Measurements from ENCODE around the gene C2CD2. TPM values are rescaled to one million over a fixed set of nuclear protein-coding genes. Genes with fewer than 3 reads are reported as not detected.

Gene C2CD2
- total RNA-seq, 4 donors from 2014 or later, result 9.5 to 37.5 (median 18.3) TPM

- no peak for DNase-seq
- Histone ChIP-seq H3K9me3 (no peaks in the 10 kb centered on the region), H3K36me3 (no peaks in the 10 kb centered on the region), H3K4me1 (no peaks in the 10 kb centered on the region), H3K4me3 (no peak overlapping the region), H3K27me3 (no peaks in the 10 kb centered on the region), H3K27ac (no peak overlapping the region)
- intact Hi-C loops (cut with DNase I; ENCODE audit: low total_unique reads), result no loop called here
- no peak for TF ChIP-seq POLR2A (IDR thresholded peaks at IDR 0.05)
- TF ChIP-seq CTCF (IDR thresholded peaks at IDR 0.05), result no peak
Observed at GRCh38 chr21:41975391-41976272, 21.8 kb upstream of the C2CD2 start.

- no peak for DNase-seq
- Histone ChIP-seq H3K36me3 (no peaks in the 10 kb centered on the region), H3K9me3 (no peaks in the 10 kb centered on the region), H3K4me1 (no peaks in the 10 kb centered on the region), H3K27me3 (no peaks in the 10 kb centered on the region), H3K27ac (no peak overlapping the region), H3K4me3 (no peak overlapping the region)
- intact Hi-C loops (cut with DNase I; ENCODE audit: low total_unique reads), result no loop called here
- TF ChIP-seq CTCF (IDR thresholded peaks at IDR 0.05), result no peak
- TF ChIP-seq POLR2A (IDR thresholded peaks at IDR 0.05), result no peak
Observed at GRCh38 chr21:41974752-41975053, 20.9 kb upstream of the C2CD2 start.

GRCh38 chr21:41973861-41974751 lies 20.3 kb upstream of the C2CD2 start:
- no peaks in the 10 kb centered on the region for H3K27me3 ChIP-seq
- no peaks in the 10 kb centered on the region for H3K9me3 ChIP-seq
- intact Hi-C loops (cut with DNase I; ENCODE audit: low total_unique reads), result no loop called here
- no peaks in the 10 kb centered on the region for H3K4me1 ChIP-seq
- H3K27ac ChIP-seq, result no peak overlapping the region
- H3K36me3 ChIP-seq, result no peaks in the 10 kb centered on the region
- DNase-seq, result peak in 1 of 2 donors; percentile 40
- no peak overlapping the region for H3K4me3 ChIP-seq
- TF ChIP-seq POLR2A (IDR thresholded peaks at IDR 0.05), result no peak
- TF ChIP-seq CTCF (IDR thresholded peaks at IDR 0.05), result peak in 1 of 4 experiments; percentile 4

- no peaks in the 10 kb centered on the region for H3K27me3 ChIP-seq
- H3K36me3 ChIP-seq, result no peaks in the 10 kb centered on the region
- TF ChIP-seq CTCF (IDR thresholded peaks at IDR 0.05) (no peak), POLR2A (IDR thresholded peaks at IDR 0.05) (no peak)
- intact Hi-C loops (cut with DNase I; ENCODE audit: low total_unique reads), result no loop called here
- no peak overlapping the region for H3K4me3 ChIP-seq
- no peak overlapping the region for H3K27ac ChIP-seq
- no peaks in the 10 kb centered on the region for H3K4me1 ChIP-seq
- DNase-seq, result no peak
- no peaks in the 10 kb centered on the region for H3K9me3 ChIP-seq
Observed at GRCh38 chr21:41973427-41973831, 19.6 kb upstream of the C2CD2 start.

All from uterus (tissue), 4 donors.